HFF-Myc (cell line): ENCODE data around the gene CALCOCO2.

Source experiments
- DNase-seq: peaks from one replicate; pipeline ENCODE4 v3.0.0-alpha.2; 2011; ENCODE audit warnings: low read depth; ENCODE audit errors: extremely low read depth
- H3K4me3 ChIP-seq: replicated peaks from 2 replicates; pipeline ENCODE4 v1.5.1; 2011; ENCODE audit warnings: low read depth, mild to moderate bottlenecking, control low read depth, low read length
- CTCF ChIP-seq: IDR thresholded peaks from 2 replicates; pipeline ENCODE4 v1.5.1; 2012; ENCODE audit warnings: mild to moderate bottlenecking, low read depth, low read length, control low read depth; ENCODE audit errors: missing control alignments

Gene CALCOCO2

GRCh38 chr17:48873696-48874443 is 43.0 kb downstream of the CALCOCO2 start:
- no peak overlapping the region for H3K4me3 ChIP-seq
- no peak for DNase-seq
- TF ChIP-seq CTCF = no peak

- DNase-seq = peak; percentile 58
Observed at GRCh38 chr17:48878920-48879898, 48.4 kb downstream of the CALCOCO2 start.

GRCh38 chr17:48882272-48882671 is 51.4 kb downstream of the CALCOCO2 start:
- no peak overlapping the region for H3K4me3 ChIP-seq
- DNase-seq = no peak
- no peak for TF ChIP-seq CTCF

More at GRCh38 chr17:48878920-48879898, 48.4 kb downstream of the CALCOCO2 start:
- no peak overlapping the region for H3K4me3 ChIP-seq
- peak; percentile 93 for TF ChIP-seq CTCF

- no peak for TF ChIP-seq CTCF
Observed at GRCh38 chr17:48883171-48883570, 52.3 kb downstream of the CALCOCO2 start.

GRCh38 chr17:48890086-48890485 is 59.3 kb downstream of the CALCOCO2 start:
- H3K4me3 ChIP-seq = no peak overlapping the region
- no peak for TF ChIP-seq CTCF
- DNase-seq = no peak

More at GRCh38 chr17:48883171-48883570, 52.3 kb downstream of the CALCOCO2 start:
- H3K4me3 ChIP-seq = no peak overlapping the region
- no peak for DNase-seq

GRCh38 chr17:48892940-48893645 is 62.3 kb downstream of the CALCOCO2 start:
- DNase-seq = no peak
- TF ChIP-seq CTCF = no peak
- H3K4me3 ChIP-seq = peak overlapping the region; percentile 76
